Prostate gland (tissue), 2 donors: Measurements from ENCODE around the gene ZNF287.

ENCODE experiments used
- CTCF ChIP-seq, 4 experiments: fragments of 200-600 bp in 2 of 4; fragments of 450-650 bp in 2 of 4; sonication (generic) in 2 of 4; IDR thresholded peaks; 1 replicate in 3 of 4; 2 replicates in 1 of 4; pipeline ENCODE4 v1.5.1; 2016 to 2019; ENCODE audit warnings: antibody characterized with exemption in 4 of 4, mild to moderate bottlenecking in 2 of 4, moderate library complexity in 2 of 4
- POLR2A ChIP-seq: fragments of 450-650 bp; IDR thresholded peaks from one replicate; pipeline ENCODE4 v1.6.1; 2016; ENCODE audit warnings: antibody characterized with exemption, mild to moderate bottlenecking

GRCh38 chr17:16513873-16514272 lies 55.1 kb downstream of the ZNF287 start:
- TF ChIP-seq POLR2A (no peak), CTCF (IDR thresholded peaks at IDR 0.05) (no peak)
